Caki2 (cell line): ENCODE measurements around the gene SMPD4. TPM values are rescaled to one million over a fixed set of nuclear protein-coding genes. Genes with fewer than 3 reads are reported as not detected.
"Not testable (repeated sequence)": the region's sequence is repeated elsewhere in the genome, so short reads cannot be mapped to it uniquely, and the experiment has no call there.

Experiments used
- DNase-seq: peaks from one replicate; pipeline ENCODE4 v3.0.0-alpha.2; 2015; ENCODE audit warnings: low read depth
- in situ Hi-C: cut with HindIII; loops from 2 replicates; pipeline ENCODE4 v1.10.0; 2016; ENCODE audit warnings: low sequenced_read_pairs, low pct_unique_long_range_greater_than_20kb, mixed read lengths
- total RNA-seq: library from RNA; depleted of rRNA; stranded (reverse); fragments of >200 nt; shearing (Covaris generic); gene quantifications from 2 replicates; pipeline ENCODE4 v1.2.3, GENCODE V29; 2014; ENCODE audit warnings: low replicate concordance; rRNA removed

The SMPD4 gene, protein sequence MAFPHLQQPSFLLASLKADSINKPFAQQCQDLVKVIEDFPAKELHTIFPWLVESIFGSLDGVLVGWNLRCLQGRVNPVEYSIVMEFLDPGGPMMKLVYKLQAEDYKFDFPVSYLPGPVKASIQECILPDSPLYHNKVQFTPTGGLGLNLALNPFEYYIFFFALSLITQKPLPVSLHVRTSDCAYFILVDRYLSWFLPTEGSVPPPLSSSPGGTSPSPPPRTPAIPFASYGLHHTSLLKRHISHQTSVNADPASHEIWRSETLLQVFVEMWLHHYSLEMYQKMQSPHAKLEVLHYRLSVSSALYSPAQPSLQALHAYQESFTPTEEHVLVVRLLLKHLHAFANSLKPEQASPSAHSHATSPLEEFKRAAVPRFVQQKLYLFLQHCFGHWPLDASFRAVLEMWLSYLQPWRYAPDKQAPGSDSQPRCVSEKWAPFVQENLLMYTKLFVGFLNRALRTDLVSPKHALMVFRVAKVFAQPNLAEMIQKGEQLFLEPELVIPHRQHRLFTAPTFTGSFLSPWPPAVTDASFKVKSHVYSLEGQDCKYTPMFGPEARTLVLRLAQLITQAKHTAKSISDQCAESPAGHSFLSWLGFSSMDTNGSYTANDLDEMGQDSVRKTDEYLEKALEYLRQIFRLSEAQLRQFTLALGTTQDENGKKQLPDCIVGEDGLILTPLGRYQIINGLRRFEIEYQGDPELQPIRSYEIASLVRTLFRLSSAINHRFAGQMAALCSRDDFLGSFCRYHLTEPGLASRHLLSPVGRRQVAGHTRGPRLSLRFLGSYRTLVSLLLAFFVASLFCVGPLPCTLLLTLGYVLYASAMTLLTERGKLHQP
- total RNA-seq, result 38.0 and 46.7 TPM in 2 replicates

DNA sequence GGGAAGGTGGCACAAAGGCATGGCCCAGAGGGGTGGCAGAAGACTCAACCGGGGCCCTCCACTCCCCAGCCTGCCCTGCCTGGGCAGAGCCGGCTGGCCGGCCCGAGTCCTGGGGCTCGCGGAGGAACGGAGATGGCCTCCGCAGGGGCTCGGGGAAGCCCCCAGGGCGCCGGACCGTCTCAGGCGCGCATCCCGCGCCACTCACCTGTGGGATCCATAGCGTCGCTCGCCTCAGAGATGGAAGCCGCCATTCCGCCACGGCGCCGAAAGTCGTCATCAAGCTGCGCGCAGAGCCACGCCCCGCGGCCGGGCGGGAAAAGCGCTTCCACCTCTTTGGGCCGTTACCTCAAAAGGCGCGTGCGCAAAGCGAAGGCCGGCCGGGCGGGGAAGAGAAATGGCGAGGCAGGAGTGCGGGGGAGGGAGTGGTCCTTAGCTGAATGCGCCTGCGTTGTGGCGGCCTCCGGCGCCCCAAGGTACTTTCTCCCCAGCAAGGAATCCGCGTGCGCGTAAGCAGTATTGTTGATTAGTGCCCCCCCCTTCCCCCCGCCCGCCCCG lies at the start of gene SMPD4:
SMPD4 (minus strand) TSS at position 278 of the 555 bp plus-strand sequence. CDS start 5,010 bp downstream, outside the sequence.
- in situ Hi-C loops, result no loop called here
- peak; percentile 92 for DNase-seq

DNA sequence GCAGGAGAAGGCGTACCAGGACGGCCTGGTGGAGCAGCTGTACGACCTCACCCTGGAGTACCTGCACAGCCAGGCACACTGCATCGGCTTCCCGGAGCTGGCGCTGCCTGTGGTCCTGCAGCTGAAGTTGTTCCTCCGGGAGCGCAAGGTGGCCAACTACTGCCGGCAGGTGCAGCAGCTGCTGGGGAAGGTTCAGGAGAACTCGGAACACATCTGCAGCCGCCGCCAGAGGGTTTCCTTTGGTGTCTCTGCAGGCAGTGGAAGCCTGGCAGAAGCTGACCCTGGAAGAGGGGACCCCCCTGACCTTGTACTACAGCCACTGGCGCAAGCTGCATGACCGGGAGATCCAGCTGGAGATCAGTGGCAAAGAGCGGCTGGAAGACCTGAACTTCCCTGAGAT lies 49.5 kb upstream of the SMPD4 start:
- DNase-seq, in situ Hi-C loops: not testable (repeated sequence)

DNA sequence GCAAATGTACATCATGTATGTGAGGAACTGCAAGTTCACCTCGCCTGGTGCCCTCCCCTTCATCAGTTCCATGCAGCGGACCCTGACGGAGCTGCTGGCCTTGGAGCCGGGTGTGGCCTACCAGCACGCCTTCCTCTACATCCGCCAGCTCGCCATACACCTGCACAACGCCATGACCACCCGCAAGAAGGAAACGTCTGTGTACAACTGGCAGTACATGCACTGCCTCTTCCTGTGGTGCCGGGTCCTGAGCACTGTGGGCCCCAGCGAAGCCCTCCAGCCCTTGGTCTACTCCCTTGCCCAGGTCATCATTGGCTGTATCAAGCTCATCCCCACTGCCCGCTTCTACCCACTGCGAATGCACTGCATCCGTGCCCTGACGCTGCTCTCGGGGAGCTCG lies 49.0 kb upstream of the SMPD4 start:
- in situ Hi-C loops, DNase-seq: not testable (repeated sequence)

DNA sequence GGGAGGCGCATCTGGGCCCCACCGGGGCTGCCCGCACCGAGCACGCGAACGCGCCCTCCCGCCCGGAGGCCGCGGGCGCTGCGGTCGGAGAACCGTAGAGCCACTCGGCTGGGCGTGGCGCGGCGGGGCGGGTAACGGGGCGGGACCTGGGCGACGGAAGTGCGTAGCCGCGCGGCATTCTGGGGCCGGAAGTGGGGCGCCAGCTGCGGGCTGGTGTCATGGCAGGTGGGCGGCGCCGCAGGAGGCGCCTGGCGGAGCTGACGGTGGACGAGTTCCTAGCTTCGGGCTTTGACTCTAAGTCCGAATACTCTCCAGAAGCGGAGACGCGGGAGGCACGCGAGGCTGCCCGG lies 47.7 kb upstream of the SMPD4 start:
- in situ Hi-C loops, DNase-seq: not testable (repeated sequence)

DNA sequence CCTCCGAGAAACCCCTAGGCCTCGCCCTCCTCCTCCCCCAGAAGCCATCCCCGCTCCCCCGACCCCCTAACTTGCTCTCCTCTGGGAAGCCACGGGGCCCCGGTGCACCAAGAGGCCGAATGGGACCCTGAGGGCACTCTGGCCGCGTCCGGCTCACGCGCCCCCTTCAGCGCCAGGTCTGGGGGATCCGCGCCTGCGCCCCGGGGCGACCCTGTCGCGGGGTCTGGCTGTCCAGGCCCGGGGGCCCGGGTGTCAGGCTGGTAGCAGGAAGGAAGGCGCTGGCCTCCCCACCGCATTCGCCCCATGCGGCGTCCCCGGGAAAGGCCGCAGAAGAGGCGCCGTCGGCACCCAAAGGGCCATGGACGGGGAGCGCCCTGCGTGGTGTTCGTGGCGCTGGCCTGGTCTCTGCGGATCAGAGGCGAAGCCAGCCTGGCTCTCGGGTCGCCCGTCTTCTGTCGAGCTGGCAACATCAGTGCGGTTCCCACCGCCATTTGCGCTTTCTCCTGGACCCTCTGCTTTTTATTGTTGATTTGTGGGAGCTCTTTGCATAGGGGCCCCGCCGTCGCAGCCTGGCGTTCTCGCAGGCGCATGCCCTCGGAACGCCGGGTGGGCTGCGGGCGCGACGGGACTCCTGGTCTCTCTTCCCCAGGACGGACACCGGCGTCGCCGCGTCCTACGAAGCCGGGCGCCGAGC lies 47.2 kb upstream of the SMPD4 start:
- DNase-seq, in situ Hi-C loops: not testable (repeated sequence)

DNA sequence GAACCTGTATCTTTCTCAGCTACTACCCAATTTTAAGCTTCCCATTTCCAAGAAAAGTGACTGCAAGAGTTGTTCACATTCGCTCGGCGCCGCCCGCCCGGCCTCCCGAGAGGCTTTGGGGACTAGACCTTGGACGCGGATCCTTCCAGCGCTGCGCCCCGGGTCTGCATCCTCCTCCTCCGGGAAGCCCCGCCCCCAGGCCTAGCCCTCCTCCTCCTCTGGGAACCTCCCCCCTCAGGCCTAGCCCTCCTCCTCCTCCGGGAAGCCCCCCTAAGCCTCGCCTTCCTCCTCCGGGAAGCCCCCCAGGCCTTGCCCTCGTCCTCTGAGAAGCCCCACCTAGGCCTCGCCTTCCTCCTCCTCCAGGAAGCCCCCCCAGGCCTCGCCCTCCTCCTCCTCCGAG lies 46.6 kb upstream of the SMPD4 start:
- in situ Hi-C loops, DNase-seq: not testable (repeated sequence)

DNA sequence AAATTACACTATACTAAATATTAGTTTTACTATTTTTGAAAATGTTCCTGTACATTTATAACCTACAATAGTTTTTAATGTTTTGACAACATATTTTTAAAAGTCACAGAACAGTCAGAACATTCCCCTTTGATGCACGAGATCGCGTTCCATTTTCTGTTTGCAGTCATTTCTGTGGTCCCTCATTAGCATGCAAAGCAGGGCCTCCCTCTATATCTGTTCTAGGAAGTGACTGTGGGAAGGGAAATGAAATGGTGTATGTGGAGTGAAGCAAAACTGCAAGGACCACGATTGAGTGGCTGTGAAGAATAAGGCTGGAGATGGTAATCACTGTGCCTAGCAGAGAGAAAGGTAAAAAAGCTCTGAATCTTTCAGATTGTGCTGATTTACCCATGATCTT lies 41.1 kb upstream of the SMPD4 start:
- DNase-seq, in situ Hi-C loops: not testable (repeated sequence)

DNA sequence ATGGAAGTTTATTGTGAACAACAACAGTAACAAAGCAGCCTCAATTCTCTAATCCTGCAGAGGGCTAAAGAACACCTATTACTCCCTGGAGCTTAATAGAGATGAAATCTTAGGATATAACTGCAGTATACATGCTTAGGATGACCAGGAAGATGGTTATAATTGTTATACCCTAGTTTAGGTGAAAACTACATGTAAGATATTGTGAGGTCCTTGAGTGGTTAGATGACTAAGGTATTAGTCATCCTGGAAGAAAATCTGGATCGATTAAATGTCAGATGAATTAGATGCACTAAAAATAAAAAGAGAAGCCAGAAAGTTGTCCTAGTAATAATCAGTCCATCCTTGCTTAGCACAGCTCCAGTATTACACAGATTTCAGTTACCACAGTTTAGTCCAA lies 39.1 kb upstream of the SMPD4 start:
- DNase-seq, in situ Hi-C loops: not testable (repeated sequence)

DNA sequence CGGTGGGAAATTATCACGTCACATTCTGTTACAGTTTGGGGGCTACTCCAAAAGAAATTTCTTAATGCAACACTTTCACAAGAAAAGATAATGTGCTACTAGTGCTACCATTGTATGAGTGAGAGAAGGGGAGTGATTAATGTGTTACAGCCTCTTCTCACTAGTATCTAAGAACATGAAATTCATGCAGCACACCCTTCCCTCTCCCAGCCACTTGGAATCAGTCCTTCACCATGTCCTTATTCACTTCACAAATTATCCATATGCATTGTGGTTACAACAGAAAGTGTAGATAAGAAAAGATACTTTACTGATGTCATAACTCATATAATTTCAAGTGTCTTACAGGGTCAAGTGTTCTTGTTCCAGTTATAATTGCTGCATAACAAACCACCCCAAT lies 37.7 kb upstream of the SMPD4 start:
- DNase-seq, in situ Hi-C loops: not testable (repeated sequence)

DNA sequence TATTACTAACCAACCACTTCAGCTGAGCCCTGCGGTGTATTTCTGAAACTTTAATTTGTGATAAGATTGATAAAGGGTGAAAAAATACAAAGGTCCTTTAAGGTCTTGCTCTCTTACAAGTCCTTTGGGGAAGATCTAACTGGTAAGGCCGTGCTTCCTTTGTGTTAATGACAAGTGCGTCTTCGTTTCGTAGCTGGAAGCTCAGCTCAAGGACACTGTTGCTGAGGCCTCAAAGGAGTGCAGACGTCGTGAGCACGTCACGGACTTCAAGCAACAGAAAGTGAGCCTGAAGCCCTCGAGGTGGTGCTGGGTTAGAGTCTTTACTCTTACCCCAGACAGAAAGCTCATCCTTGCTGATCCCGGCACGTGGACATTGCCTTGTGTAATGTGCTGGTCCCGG lies 25.6 kb upstream of the SMPD4 start:
- in situ Hi-C loops, DNase-seq: not testable (repeated sequence)

DNA sequence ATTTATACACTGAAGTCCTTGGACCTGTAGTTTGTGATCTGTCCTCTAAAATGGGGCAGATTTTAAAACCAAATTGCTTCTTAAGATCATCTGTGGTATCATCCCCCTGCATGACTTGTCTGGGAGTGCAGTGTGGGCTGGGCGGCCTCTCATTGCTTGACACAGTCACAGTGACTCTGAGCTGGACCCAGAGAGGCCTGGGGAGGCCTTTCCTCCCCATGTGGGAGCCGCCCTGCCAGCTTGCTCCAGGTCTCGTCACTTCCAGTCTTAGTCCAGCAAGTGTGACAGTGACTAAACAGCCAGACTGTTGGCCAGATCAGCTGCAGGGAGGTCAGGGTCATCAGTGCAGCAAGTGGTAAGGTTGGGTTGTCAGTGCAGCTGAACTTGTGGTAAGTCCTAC lies 21.7 kb upstream of the SMPD4 start:
- DNase-seq, in situ Hi-C loops: not testable (repeated sequence)

DNA sequence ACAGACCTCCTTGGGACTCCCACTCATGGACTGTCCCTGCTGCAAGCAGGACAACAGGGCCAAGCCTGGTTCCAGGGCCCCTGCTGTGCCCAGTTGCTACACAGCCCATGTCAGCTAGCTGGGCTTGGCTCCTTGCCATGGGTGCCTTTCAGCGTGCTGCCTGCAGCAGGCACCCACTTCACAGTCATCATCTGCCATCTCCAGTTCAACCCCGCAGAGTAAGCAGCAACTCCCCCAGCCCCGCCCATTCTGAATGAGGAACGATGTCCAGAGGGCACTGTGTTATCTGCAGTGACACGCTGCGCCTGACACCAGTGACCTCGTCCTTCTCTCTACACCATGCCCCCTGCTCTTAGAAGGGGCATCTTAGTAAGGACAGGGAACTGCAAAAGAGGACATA lies 21.1 kb upstream of the SMPD4 start:
- in situ Hi-C loops, DNase-seq: not testable (repeated sequence)

DNA sequence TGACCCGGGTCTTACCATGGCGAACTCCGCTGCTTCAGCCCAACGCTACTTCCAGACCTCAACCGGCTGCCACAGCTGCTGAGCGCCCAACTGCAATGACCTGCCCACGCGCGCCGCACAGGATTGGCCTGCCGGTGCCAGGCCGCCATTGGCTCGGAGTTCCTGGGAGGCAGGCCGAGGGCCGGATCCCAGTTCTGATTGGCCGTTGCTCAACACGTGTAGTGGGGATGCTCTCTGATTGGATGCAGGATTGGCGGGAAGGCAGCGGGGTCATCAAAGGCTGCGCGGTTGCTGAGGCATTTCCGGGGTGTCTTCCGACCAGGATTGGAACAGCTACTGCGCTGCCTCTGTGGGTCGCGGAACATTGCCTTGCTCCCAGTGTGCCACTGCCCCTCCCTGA lies 16.9 kb upstream of the SMPD4 start, which contains the start of gene TUBA3E:
TUBA3E (minus strand) TSS at position 97 of the 400 bp plus-strand sequence; CDS start at position 18, 79 bp downstream.
- in situ Hi-C loops, result no loop called here

DNA sequence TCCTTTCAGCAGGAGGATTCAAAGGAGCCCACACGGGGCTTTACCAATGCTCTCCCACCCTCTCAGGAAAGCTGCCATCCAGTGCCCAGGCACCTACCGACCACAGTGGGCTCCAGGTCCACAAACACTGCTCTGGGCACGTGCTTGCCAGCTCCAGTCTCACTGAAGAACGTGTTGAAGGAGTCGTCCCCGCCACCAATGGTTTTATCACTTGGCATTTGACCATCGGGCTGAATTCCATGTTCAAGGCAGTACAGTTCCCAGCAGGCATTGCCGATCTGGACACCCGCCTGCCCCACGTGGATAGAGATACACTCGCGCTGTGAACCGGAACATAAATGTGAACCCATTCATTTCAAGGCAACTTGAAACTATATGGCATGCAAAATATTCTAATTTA lies 14.7 kb upstream of the SMPD4 start:
- in situ Hi-C loops, DNase-seq: not testable (repeated sequence)

More for the DNA sequence above, 16.9 kb upstream of the SMPD4 start, which contains the start of gene TUBA3E:
- DNase-seq, result no peak

DNA sequence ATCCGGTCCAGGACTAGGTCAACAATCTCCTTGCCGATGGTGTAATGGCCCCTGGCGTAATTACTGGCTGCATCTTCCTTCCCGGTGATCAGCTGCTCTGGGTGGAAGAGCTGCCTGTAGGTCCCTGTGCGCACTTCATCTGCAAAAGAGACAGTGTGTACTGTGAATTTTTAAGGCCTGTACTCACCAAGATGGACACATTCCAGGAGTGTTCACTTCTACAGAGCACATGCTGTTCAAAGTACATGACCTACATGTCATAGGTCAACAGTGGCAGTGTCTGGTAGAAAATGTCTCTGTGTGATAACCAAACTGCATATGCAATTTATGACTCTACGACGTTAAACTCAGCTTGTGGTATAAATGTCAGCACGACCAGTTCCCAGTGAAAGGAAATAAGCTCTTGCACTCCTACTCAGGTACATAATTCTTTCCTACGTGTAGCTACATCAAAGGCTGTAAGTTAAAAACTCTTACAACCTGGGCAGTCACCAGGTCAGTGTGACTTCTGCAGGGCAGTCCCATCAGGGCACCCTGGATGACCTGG lies 13.8 kb upstream of the SMPD4 start:
- DNase-seq, in situ Hi-C loops: not testable (repeated sequence)

DNA sequence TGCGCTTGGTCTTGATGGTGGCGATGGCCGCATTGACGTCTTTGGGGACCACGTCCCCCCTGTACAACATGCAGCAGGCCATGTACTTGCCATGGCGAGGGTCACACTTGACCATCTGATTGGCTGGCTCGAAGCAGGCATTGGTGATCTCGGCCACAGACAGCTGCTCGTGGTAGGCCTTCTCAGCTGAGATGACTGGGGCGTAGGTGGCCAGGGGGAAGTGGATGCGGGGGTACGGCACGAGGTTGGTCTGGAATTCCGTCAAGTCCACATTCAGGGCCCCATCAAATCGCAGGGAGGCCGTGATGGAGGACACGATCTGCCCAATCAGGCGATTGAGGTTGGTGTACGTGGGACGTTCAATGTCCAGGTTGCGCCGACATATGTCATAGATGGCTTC lies 12.4 kb upstream of the SMPD4 start:
- in situ Hi-C loops, DNase-seq: not testable (repeated sequence)

DNA sequence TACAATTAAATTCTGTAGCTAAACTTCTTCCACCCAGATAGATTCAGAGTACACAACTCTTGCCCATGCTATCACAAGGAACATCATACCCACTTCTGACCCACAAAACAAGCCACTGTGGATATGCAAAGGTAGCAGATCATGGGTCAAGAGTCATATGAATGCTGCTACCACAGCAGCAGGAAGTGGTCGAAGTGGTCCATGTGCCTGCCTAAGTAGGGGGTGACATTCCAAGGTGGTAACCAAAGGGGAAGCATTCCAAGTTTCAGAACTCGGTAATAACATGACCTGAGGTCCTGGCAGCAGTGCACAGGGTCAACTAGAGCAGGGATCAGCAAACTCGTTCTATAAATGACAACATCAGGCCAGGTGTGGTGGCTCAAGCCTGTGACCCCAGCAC lies 11.0 kb upstream of the SMPD4 start:
- in situ Hi-C loops, DNase-seq: not testable (repeated sequence)

DNA sequence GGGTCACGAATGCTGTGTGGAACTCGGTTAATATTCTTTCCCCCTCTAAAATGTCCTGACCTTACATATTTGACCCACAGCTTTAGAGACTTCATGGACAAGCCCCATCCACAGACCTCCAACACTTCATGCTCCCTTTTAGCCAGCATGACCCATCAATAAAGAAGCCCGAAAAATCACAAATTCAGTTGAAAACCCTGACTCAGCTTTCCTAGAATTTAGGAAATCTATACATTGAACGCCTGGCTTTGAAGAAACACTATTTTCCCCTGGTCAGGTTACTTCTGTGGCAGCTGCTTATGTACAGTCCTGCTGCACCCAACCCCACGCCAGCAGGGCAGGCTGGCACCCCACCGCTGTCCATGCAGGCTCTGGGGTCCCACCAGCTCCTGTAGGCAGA lies 9.9 kb upstream of the SMPD4 start:
- DNase-seq, in situ Hi-C loops: not testable (repeated sequence)
